Measurements from ENCODE around the gene TVP23C.
"Not testable (repeated sequence)": the region's sequence is repeated elsewhere in the genome, so short reads cannot be mapped to it uniquely, and the experiment has no call there.

TVP23C gene

DNA sequence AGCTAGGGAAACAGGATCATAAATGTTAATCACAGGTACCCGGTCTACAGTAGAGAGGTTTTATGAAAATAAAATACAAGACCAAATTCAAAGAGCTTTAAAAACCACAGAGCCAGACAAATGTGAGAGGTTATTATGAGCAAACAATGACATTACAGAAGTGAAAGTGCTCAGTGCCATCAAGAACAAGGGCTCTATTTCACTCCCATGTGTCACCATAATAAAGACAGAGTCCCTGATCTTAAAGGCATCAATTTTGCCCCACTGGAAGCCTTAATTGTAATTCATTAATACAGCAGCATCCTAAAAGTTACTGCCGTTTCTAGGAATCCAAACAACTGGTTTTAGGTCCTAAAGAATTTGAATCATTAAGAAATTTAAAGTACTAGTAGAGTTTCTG is 52.1 kb downstream of the TVP23C start:
- peaks cover 30% of the 10 kb centered on the region for H3K4me1 Mint-ChIP-seq
- H3K36me3 Mint-ChIP-seq (ENCODE audit: low read depth): peaks cover 70% of the 10 kb centered on the region

DNA sequence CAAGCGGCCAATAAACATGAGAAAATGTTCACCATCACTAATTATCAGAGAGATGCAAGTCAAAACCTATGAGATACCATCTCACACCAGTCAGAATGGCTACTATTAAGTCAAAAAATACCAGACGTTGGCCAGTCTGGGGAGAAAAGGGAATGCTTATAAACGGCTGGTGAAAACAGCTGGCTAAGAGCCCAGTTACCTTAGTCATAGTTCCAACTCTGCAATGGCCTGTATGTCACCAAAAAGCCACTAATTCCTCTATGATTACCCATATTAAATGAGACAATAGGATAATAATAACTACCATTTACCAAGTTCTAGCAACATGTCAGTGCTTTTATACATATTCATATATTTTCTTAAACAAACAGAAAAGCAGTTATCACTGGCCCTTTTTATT is 52.9 kb downstream of the TVP23C start:
- no peak for DNase-seq
- H3K27me3 Mint-ChIP-seq (ENCODE audit: low read depth, poor library complexity): peaks cover 4% of the 10 kb centered on the region
- TF ChIP-seq, protein P1, sequence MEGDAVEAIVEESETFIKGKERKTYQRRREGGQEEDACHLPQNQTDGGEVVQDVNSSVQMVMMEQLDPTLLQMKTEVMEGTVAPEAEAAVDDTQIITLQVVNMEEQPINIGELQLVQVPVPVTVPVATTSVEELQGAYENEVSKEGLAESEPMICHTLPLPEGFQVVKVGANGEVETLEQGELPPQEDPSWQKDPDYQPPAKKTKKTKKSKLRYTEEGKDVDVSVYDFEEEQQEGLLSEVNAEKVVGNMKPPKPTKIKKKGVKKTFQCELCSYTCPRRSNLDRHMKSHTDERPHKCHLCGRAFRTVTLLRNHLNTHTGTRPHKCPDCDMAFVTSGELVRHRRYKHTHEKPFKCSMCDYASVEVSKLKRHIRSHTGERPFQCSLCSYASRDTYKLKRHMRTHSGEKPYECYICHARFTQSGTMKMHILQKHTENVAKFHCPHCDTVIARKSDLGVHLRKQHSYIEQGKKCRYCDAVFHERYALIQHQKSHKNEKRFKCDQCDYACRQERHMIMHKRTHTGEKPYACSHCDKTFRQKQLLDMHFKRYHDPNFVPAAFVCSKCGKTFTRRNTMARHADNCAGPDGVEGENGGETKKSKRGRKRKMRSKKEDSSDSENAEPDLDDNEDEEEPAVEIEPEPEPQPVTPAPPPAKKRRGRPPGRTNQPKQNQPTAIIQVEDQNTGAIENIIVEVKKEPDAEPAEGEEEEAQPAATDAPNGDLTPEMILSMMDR (IDR thresholded peaks at IDR 0.05): no peak
- peaks cover 29% of the 10 kb centered on the region for H3K4me1 Mint-ChIP-seq
- peaks cover 63% of the 10 kb centered on the region for H3K36me3 Mint-ChIP-seq (ENCODE audit: low read depth)
- H3K4me3 Mint-ChIP-seq: no peak overlapping the region
- no peaks in the 10 kb centered on the region for H3K9me3 Mint-ChIP-seq
- H3K27ac Mint-ChIP-seq: no peak overlapping the region

More for the DNA sequence above, 52.1 kb downstream of the TVP23C start:
- no peak overlapping the region for H3K27ac Mint-ChIP-seq
- no peak for DNase-seq
- H3K4me3 Mint-ChIP-seq: no peak overlapping the region
- peaks cover 4% of the 10 kb centered on the region for H3K27me3 Mint-ChIP-seq (ENCODE audit: low read depth, poor library complexity)
- no peaks in the 10 kb centered on the region for H3K9me3 Mint-ChIP-seq
- TF ChIP-seq, protein P1 (IDR thresholded peaks at IDR 0.05): no peak

DNA sequence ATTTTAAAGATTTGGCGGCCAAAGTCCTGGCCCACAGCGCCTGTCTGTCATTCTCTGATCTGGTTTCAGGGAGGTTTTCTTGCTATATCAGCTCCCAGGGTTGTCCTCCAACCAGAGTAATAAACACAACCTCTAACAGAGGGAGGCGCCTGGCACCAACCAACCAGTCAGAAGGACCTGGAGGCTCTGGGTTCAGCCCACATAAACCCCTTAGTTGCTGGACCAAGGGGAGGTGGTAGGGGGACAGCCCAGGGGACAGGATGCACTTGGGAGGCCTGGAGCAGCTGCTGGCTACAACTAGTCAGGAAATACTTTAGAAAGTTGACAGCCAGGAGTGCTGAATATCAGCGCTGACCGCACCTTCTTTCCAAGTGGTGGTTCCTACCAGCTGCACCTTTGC is 54.2 kb downstream of the TVP23C start:
- H3K9me3 Mint-ChIP-seq: no peaks in the 10 kb centered on the region
- no peak overlapping the region for H3K27ac Mint-ChIP-seq

DNA sequence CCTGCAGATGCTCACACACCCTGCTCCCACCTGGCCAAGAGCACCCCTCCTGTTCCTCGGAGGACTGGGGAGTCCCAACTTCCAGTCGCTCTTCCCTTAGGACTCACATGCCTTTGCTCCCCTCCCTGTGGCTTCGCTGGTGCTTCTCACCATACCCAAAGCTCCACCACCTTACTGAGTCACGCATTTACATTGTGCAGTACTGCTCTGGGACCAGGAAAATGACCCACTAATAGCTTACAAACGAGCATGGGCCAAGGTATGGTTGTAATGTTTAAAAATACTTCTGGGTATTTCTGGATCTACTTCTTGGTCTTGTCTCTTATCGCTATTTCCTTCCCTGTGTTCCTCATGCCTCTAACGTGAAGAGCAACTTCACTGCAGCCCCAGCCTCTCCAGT is 54.8 kb downstream of the TVP23C start:
- H3K36me3 Mint-ChIP-seq (ENCODE audit: low read depth): peaks cover 70% of the 10 kb centered on the region
- H3K27ac Mint-ChIP-seq: no peak overlapping the region
- TF ChIP-seq, protein P1 (IDR thresholded peaks at IDR 0.05): no peak

More for the DNA sequence above, 54.2 kb downstream of the TVP23C start:
- peaks cover 69% of the 10 kb centered on the region for H3K36me3 Mint-ChIP-seq (ENCODE audit: low read depth)
- H3K27me3 Mint-ChIP-seq (ENCODE audit: low read depth, poor library complexity): peaks cover 4% of the 10 kb centered on the region
- H3K4me3 Mint-ChIP-seq: no peak overlapping the region
- no peak for DNase-seq
- TF ChIP-seq, protein P1 (IDR thresholded peaks at IDR 0.05): no peak
- peaks cover 22% of the 10 kb centered on the region for H3K4me1 Mint-ChIP-seq

DNA sequence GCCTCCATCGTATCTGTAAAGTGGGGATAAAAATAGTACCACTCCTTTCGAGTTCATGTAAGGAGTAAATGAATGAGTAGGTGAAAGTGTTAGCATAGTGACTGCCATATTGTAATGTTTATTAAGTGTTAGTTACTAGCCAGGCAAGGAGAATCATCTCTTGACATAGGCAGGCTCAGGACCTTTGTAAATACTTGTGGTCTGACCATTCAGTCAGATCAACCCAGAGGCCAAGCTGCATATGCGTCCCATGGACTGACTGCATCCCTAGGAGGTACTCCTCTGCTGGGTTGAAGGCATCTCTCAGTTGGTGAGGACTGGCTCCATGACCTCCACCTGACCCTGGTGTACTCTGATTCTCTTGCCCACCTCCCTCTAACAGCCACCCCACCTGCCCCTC is 55.4 kb downstream of the TVP23C start:
- no peak for DNase-seq
- no peak overlapping the region for H3K27ac Mint-ChIP-seq
- no peaks in the 10 kb centered on the region for H3K9me3 Mint-ChIP-seq
- TF ChIP-seq, protein P1 (IDR thresholded peaks at IDR 0.05): no peak
- peaks cover 21% of the 10 kb centered on the region for H3K4me1 Mint-ChIP-seq
- peaks cover 4% of the 10 kb centered on the region for H3K27me3 Mint-ChIP-seq (ENCODE audit: low read depth, poor library complexity)
- peaks cover 70% of the 10 kb centered on the region for H3K36me3 Mint-ChIP-seq (ENCODE audit: low read depth)
- H3K4me3 Mint-ChIP-seq: no peak overlapping the region

More for the DNA sequence above, 54.8 kb downstream of the TVP23C start:
- no peak overlapping the region for H3K4me3 Mint-ChIP-seq
- H3K27me3 Mint-ChIP-seq (ENCODE audit: low read depth, poor library complexity): peaks cover 4% of the 10 kb centered on the region
- H3K9me3 Mint-ChIP-seq: no peaks in the 10 kb centered on the region
- DNase-seq: no peak
- H3K4me1 Mint-ChIP-seq: peaks cover 21% of the 10 kb centered on the region

DNA sequence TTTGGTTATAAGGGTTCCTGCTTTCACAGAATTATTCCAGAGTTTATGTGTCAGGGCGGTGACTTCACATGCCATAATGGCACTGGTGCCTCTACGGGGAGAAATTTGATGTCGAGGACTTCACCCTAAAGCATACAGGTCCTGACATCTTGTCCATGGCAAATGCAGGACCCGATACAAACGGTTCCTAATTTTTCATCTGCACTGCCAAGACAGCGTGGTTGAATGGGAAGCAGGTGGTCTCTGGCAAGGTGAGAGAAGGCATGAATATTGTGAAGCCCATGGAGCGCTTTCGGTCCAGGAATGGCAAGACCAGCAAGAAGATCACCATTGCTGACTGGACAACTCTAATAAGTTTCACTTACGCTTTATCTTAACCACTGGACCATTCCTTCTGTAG is 56.3 kb downstream of the TVP23C start:
- Mint-ChIP-seq H3K9me3 (no peaks in the 10 kb centered on the region), H3K4me1 (peaks cover 29% of the 10 kb centered on the region), H3K4me3 (no peak overlapping the region), H3K27ac (no peak overlapping the region), H3K27me3 (ENCODE audit: low read depth, poor library complexity) (peaks cover 4% of the 10 kb centered on the region), H3K36me3 (ENCODE audit: low read depth) (peaks cover 65% of the 10 kb centered on the region)
- no peak for DNase-seq
- TF ChIP-seq, protein P1 (IDR thresholded peaks at IDR 0.05): no peak

DNA sequence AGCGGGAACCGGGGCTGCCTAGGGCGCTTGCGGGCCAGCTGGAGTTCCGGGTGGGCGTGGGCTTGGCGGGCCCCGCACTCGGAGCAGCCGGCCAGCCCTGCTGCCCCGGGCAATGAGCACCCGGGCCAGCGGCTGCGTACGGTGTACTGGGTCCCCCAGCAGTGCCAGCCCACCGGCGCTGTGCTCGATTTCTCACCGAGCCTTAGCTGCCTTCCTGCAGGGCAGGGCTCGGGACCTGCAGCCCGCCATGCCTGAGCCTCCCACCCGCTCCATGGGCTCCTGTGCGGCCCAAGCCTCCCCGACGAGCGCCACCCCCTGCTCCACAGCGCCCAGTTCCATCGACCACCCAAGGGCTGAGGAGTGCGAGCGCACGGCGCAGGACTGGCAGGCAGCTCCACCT is 57.6 kb downstream of the TVP23C start:
- Mint-ChIP-seq H3K36me3 (ENCODE audit: low read depth) (peaks cover 63% of the 10 kb centered on the region), H3K4me1 (peaks cover 41% of the 10 kb centered on the region)
- not testable (repeated sequence) for H3K9me3 Mint-ChIP-seq; DNase-seq; H3K27me3 Mint-ChIP-seq (ENCODE audit: low read depth, poor library complexity); H3K27ac Mint-ChIP-seq; H3K4me3 Mint-ChIP-seq

All from nephron progenitor cell (in vitro differentiated cells).